PC-3 (cell line): ENCODE data around the gene ADD1. TPM values are rescaled to one million over a fixed set of nuclear protein-coding genes. Genes with fewer than 3 reads are reported as not detected.

Experiments used
- ATAC-seq: fragments of 200-7000 bp; cut with Tn5 transposase; 2 replicates; pipeline ENCODE4 v1.9.1; 2020; ENCODE audit warnings: mild to moderate bottlenecking, moderate library complexity
- BruUV-seq: library from RNA; stranded (reverse); fragments of 400-500 nt; replicated peaks from 2 replicates; lab custom pipeline; 2021; lab: Mats Ljungman, UMichigan
- CTCF ChIA-PET: fragments of 300-600 bp; sonication (Branson Sonifier 250); formaldehyde crosslinking; loops from one replicate; lab custom pipeline; 2022; ENCODE audit warnings: antibody characterized with exemption; lab: Charles Lee
- POLR2A ChIA-PET: fragments of 300-600 bp; sonication (Branson Sonifier 250); formaldehyde crosslinking; loops from one replicate; lab custom pipeline; 2022; ENCODE audit warnings: antibody characterized with exemption; ENCODE audit not compliant: unreplicated experiment; lab: Charles Lee
- DNase-seq: peaks from one replicate; pipeline ENCODE4 v3.0.0-alpha.2; 2015
- H2AFZ ChIP-seq: fragments of 300-600 bp; sonication (generic); 2 replicates; pipeline ENCODE4 v1.6.0; 2016; ENCODE audit warnings: antibody characterized with exemption, low read length
- H3F3A ChIP-seq: fragments of 300-600 bp; sonication (generic); one replicate; pipeline ENCODE4 v1.6.0; 2017; ENCODE audit warnings: antibody characterized with exemption, low read length, control low read depth, mild to moderate bottlenecking; ENCODE audit not compliant: unreplicated experiment
- H3K27ac ChIP-seq: fragments of 300-600 bp; sonication (generic); 2 replicates; pipeline ENCODE4 v1.5.1; 2016; ENCODE audit warnings: mild to moderate bottlenecking, low read length
- H3K27me3 ChIP-seq: fragments of 300-600 bp; sonication (generic); 2 replicates; pipeline ENCODE4 v1.6.1; 2016; ENCODE audit warnings: low read length, mixed read lengths
- H3K36me3 ChIP-seq: fragments of 300-600 bp; sonication (generic); 2 replicates; pipeline ENCODE4 v1.6.1; 2016; ENCODE audit warnings: low read depth, mixed run types, low read length, mixed read lengths
- H3K4me1 ChIP-seq: fragments of 300-600 bp; sonication (generic); 2 replicates; pipeline ENCODE4 v1.5.1; 2016; ENCODE audit warnings: low read length; ENCODE audit not compliant: insufficient read depth
- H3K4me2 ChIP-seq: fragments of 300-600 bp; sonication (generic); 2 replicates; pipeline ENCODE4 v1.6.0; 2016; ENCODE audit warnings: low read length
- H3K4me3 ChIP-seq: fragments of 300-600 bp; sonication (generic); 2 replicates; pipeline ENCODE4 v1.5.1; 2016; ENCODE audit warnings: mild to moderate bottlenecking, low read length, mixed read lengths
- H3K79me2 ChIP-seq: fragments of 300-600 bp; sonication (generic); 2 replicates; pipeline ENCODE4 v1.6.1; 2017; ENCODE audit warnings: low read length, mixed read lengths
- H3K9ac ChIP-seq: fragments of 300-600 bp; sonication (generic); 2 replicates; pipeline ENCODE4 v1.6.0; 2016; ENCODE audit warnings: mild to moderate bottlenecking, low read length
- H3K9me2 ChIP-seq: fragments of 300-600 bp; sonication (generic); replicated peaks from 2 replicates; pipeline ENCODE4 v1.6.1; 2016; ENCODE audit warnings: mixed run types, low read length, mixed read lengths
- H3K9me3 ChIP-seq: fragments of 300-600 bp; sonication (generic); 2 replicates; pipeline ENCODE4 v1.6.1; 2016; ENCODE audit warnings: low read length, mixed read lengths
- H4K20me1 ChIP-seq: fragments of 300-600 bp; sonication (generic); 2 replicates; pipeline ENCODE4 v1.6.1; 2016; ENCODE audit warnings: low read length, mixed read lengths
- EZH2 ChIP-seq: fragments of 300-600 bp; sonication (generic); IDR thresholded peaks from one replicate; pipeline ENCODE4 v1.6.1; 2017; ENCODE audit warnings: antibody characterized with exemption, mild to moderate bottlenecking, low read length; ENCODE audit not compliant: unreplicated experiment
- EZH2phosphoT487 ChIP-seq: fragments of 300-600 bp; sonication (generic); IDR thresholded peaks from 2 replicates; pipeline ENCODE4 v1.6.1; 2018; ENCODE audit warnings: mild to moderate bottlenecking, antibody characterized with exemption, low read length, borderline replicate concordance
- intact Hi-C: fragments of 100-400 bp; cut with micrococcal nuclease; formaldehyde crosslinking; loops from 2 replicates; pipeline ENCODE4 v1.9.0; 2023
- total RNA-seq: library from RNA; depleted of rRNA; stranded (reverse); fragments of >200 nt; gene quantifications from 2 replicates; pipeline ENCODE4 v1.2.3, GENCODE V29; 2014
- TF ChIP-seq, protein P1 (sequence below): fragments of 300-600 bp; sonication (generic); conservative IDR thresholded peaks from 2 replicates; pipeline ENCODE4 v1.5.1; 2017; ENCODE audit warnings: antibody characterized with exemption, low read depth, mild to moderate bottlenecking, low read length

The ADD1 gene
- total RNA-seq, 1 experiment from 2014 or later, result 118 TPM

DNA sequence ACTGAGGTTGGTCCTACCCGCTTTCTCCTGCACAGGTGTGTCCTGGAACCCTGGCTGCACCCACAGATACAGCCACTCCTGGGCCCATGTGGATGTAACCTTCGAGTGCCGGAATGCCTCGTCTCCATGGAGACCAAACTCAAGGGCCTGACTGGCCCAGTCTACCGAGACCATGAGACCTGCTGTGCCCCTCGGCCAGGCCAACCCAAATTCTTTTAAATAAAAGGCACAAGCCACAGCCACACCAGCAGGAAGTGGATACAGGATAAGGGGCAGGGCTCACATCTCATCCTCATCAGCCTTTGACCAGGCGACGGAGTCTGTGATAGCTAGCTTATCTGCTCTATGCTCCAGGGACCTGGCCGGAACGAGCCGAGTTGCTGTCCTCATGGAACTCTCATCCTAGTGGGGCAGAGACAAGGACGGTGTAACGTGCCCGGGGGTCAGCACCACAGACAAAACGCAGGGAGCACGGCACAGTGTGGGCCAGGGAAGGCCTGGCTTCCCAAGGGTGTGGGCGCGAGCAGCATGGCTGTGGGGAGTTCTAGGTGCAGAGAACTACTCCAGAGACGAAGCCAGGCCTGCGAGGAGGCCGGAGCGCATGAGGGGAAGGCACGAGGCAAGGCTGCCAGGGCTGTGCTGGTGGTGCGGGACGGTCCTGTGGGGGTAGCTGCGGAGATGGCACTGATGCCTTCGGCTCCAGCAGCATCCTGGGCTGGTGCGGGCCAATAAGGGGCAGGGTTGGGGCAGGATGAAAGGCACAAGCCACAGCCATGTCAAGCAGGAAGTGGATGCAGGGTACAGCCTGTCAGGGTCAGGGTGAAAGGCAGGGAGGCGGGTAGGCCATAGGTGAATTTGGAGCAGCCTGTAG is 96.9 kb downstream of the ADD1 start:
- H3F3A ChIP-seq, result peaks cover 5% of the 10 kb centered on the region
- peaks cover 2% of the 10 kb centered on the region; the same call in 1 of the 2 replicates for H3K79me2 ChIP-seq
- POLR2A ChIA-PET, result interaction anchor here (0.5 kb wide), 1 partner anchor 131 kb away, joined by 3 read pairs; no protein-coding TSS in a partner anchor
- no peak for ATAC-seq
- no peak overlapping the region for H3K4me3 ChIP-seq
- no peak overlapping the region for H3K9ac ChIP-seq
- H2AFZ ChIP-seq, result no peak overlapping the region
- H4K20me1 ChIP-seq, result peaks cover 2% of the 10 kb centered on the region; the same call in 1 of the 2 replicates
- intact Hi-C loops, result no loop called here
- peaks cover 24% of the 10 kb centered on the region for H3K4me1 ChIP-seq
- H3K36me3 ChIP-seq, result peaks cover 20% of the 10 kb centered on the region
- DNase-seq, result no peak
- no peak overlapping the region for H3K27ac ChIP-seq
- BruUV-seq, result no TSS peak
- H3K27me3 ChIP-seq, result no peaks in the 10 kb centered on the region
- H3K9me2 ChIP-seq, result no peaks in the 10 kb centered on the region
- CTCF ChIA-PET, result no interaction called here
- TF ChIP-seq EZH2 (no peak), EZH2phosphoT487 (no peak)
- TF ChIP-seq, protein P1, sequence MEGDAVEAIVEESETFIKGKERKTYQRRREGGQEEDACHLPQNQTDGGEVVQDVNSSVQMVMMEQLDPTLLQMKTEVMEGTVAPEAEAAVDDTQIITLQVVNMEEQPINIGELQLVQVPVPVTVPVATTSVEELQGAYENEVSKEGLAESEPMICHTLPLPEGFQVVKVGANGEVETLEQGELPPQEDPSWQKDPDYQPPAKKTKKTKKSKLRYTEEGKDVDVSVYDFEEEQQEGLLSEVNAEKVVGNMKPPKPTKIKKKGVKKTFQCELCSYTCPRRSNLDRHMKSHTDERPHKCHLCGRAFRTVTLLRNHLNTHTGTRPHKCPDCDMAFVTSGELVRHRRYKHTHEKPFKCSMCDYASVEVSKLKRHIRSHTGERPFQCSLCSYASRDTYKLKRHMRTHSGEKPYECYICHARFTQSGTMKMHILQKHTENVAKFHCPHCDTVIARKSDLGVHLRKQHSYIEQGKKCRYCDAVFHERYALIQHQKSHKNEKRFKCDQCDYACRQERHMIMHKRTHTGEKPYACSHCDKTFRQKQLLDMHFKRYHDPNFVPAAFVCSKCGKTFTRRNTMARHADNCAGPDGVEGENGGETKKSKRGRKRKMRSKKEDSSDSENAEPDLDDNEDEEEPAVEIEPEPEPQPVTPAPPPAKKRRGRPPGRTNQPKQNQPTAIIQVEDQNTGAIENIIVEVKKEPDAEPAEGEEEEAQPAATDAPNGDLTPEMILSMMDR, result no peak
- H3K9me3 ChIP-seq, result no peaks in the 10 kb centered on the region
- no peak overlapping the region for H3K4me2 ChIP-seq

DNA sequence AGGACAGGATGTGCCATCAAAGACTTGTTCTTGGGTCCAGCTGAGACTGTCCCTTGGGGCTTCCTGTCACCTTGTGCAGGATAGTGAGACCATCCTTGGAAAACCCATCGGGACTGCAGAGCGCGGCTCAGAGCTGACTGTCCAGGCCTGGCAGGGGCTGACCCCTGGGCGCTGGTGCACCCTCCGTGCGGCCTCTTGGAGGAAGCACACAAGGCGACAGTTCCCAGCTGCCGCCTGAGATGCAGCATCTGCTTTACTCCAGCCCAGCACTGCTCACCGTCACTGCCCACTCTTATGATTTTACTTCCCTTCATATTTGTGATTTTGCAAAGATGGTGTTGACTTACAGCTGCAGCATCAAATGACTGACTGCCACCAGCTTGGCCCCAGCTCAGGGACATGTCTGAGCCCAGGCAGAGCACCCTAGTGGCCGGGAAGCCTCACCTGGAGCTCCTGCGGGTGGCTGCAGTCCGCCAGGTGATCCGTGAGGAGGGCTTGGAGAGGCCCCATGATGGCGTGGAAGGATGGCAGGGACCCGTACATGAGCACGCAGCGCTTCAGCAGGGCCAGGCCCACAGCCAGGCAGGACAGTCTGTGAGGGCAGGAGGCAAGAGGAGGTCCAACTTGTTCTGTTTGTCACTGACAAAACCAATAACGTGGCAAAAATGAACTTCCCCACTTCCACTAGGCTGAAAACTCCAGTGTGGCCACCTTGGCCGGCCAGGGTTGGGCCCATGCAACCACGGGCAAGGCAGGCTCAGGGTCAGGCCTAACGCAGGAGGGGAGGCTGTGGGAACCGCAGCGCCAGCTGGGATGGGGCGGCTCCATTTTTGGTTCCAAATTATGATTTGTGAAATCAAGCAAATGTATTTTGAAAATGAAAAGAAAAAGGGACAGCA is 97.7 kb downstream of the ADD1 start:
- ATAC-seq (no peak), DNase-seq (no peak)
- peaks cover 3% of the 10 kb centered on the region for H3F3A ChIP-seq
- TF ChIP-seq EZH2 (no peak), EZH2phosphoT487 (no peak)
- TF ChIP-seq, protein P1, result no peak
- no TSS peak for BruUV-seq
- H3K27me3 ChIP-seq, result no peaks in the 10 kb centered on the region
- no peak overlapping the region for H2AFZ ChIP-seq
- peaks cover 17% of the 10 kb centered on the region for H3K4me1 ChIP-seq
- peaks cover 2% of the 10 kb centered on the region; the same call in 1 of the 2 replicates for H4K20me1 ChIP-seq
- no peak overlapping the region for H3K9ac ChIP-seq
- H3K9me3 ChIP-seq, result no peaks in the 10 kb centered on the region
- intact Hi-C loops, result no loop called here
- no peaks in the 10 kb centered on the region for H3K79me2 ChIP-seq
- ChIA-PET POLR2A (interaction anchor here (0.5 kb wide), 1 partner anchor 132 kb away, joined by 3 read pairs; no protein-coding TSS in a partner anchor), CTCF (no interaction called here)
- no peak overlapping the region for H3K4me2 ChIP-seq
- H3K9me2 ChIP-seq, result no peaks in the 10 kb centered on the region
- no peak overlapping the region for H3K27ac ChIP-seq
- H3K36me3 ChIP-seq, result peaks cover 22% of the 10 kb centered on the region
- H3K4me3 ChIP-seq, result no peak overlapping the region
